Smooth muscle cell (in vitro differentiated cells): ENCODE data around the gene PYDC2. TPM values are rescaled to one million over a fixed set of nuclear protein-coding genes. Genes with fewer than 3 reads are reported as not detected.

Experiments
- DNase-seq: peaks from one replicate; lab custom pipeline; 2025; ENCODE audit not compliant: unreplicated experiment; lab: John Stamatoyannopoulos, UW
- H2AFZ ChIP-seq: fragments of 200-600 bp; sonication (generic); 2 replicates; pipeline ENCODE4 v1.6.0; 2016; ENCODE audit warnings: antibody characterized with exemption, low read depth, mild to moderate bottlenecking
- H3F3A ChIP-seq: fragments of 200-600 bp; sonication (generic); 2 replicates; pipeline ENCODE4 v1.6.0; 2017; ENCODE audit warnings: antibody characterized with exemption, low read depth
- H3K27ac ChIP-seq: fragments of 200-600 bp; sonication (generic); 2 replicates; pipeline ENCODE4 v1.5.1; 2016; ENCODE audit warnings: low read depth, mild to moderate bottlenecking
- H3K27me3 ChIP-seq: fragments of 200-600 bp; sonication (generic); 2 replicates; pipeline ENCODE4 v1.6.1; 2016; ENCODE audit warnings: low read depth, mild to moderate bottlenecking
- H3K36me3 ChIP-seq: fragments of 200-600 bp; sonication (generic); 2 replicates; pipeline ENCODE4 v1.5.1; 2016; ENCODE audit warnings: low read depth
- H3K4me1 ChIP-seq: fragments of 200-600 bp; sonication (generic); 2 replicates; pipeline ENCODE4 v1.5.1; 2016; ENCODE audit warnings: low read depth
- H3K4me2 ChIP-seq: fragments of 200-600 bp; sonication (generic); 2 replicates; pipeline ENCODE4 v1.6.0; 2016; ENCODE audit warnings: mild to moderate bottlenecking
- H3K4me3 ChIP-seq: fragments of 200-600 bp; sonication (generic); 2 replicates; pipeline ENCODE4 v1.5.1; 2016; ENCODE audit warnings: mild to moderate bottlenecking
- H3K79me2 ChIP-seq: fragments of 200-600 bp; sonication (generic); 2 replicates; pipeline ENCODE4 v1.6.0; 2016; ENCODE audit warnings: low read depth, mild to moderate bottlenecking
- H3K9ac ChIP-seq: fragments of 200-600 bp; sonication (generic); 2 replicates; pipeline ENCODE4 v1.6.0; 2016; ENCODE audit warnings: low read depth
- H3K9me3 ChIP-seq: fragments of 200-600 bp; sonication (generic); replicated peaks from 2 replicates; pipeline ENCODE4 v1.5.1; 2016; ENCODE audit warnings: low read depth
- H4K20me1 ChIP-seq: fragments of 200-600 bp; sonication (generic); 2 replicates; pipeline ENCODE4 v1.6.0; 2016; ENCODE audit warnings: low read depth
- WGBS: methylation state at CpG from one replicate; pipeline ENCODE4 v1.1.7; 2016; ENCODE audit warnings: low lambda C conversion rate; 5-methylcytosine and 5-hydroxymethylcytosine counted together
- polyA plus RNA-seq: library from polyadenylated mRNA; unstranded; fragments of >200 nt; fragmentation: Nextera tagmentation; extraction: Ambion mirVana; gene quantifications from 2 replicates; pipeline ENCODE4 v1.2.1, GENCODE V29; 2016
- total RNA-seq: library from RNA; depleted of rRNA; stranded (reverse); fragments of >200 nt; gene quantifications from 2 replicates; pipeline ENCODE4 v1.2.3, GENCODE V29; 2014
- TF ChIP-seq, protein P1 (sequence below): fragments of 200-600 bp; sonication (generic); IDR thresholded peaks from 2 replicates; pipeline ENCODE4 v1.5.1; 2017; ENCODE audit warnings: borderline replicate concordance, mild to moderate bottlenecking, antibody characterized with exemption; ENCODE audit not compliant: insufficient read depth, poor library complexity, severe bottlenecking

PYDC2 gene
- total and polyA plus RNA-seq, 2 experiments from 2014 or later, result not detected

DNA sequence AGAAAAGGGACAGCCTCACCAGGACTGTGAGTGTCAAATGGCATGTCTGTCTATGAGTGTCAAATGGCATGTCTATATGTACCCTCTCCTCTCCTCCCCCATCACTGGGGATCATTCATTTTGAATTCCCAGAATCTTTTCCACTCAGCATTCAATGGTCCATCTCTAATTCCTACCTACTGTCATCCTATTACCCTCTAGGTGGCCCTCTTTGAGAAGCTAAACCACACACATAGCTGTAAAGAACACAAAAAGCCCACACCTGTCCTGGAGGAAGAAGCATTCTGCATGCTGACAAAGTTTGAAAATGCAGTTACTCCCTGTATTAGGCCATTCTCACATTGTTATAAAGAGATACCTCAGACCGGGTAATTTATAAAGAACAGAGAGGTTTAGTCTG lies 46.2 kb upstream of the PYDC2 start:
- DNase-seq, result no peak
- H3K27ac ChIP-seq, result no peak overlapping the region
- H3K79me2 ChIP-seq, result no peaks in the 10 kb centered on the region
- no peak overlapping the region for H2AFZ ChIP-seq
- H3F3A ChIP-seq, result no peaks in the 10 kb centered on the region
- H3K27me3 ChIP-seq, result no peaks in the 10 kb centered on the region
- 94% methylated on average over 1 of the region's 1 CpG for WGBS
- peaks cover 1% of the 10 kb centered on the region for H3K9me3 ChIP-seq
- TF ChIP-seq, protein P1, sequence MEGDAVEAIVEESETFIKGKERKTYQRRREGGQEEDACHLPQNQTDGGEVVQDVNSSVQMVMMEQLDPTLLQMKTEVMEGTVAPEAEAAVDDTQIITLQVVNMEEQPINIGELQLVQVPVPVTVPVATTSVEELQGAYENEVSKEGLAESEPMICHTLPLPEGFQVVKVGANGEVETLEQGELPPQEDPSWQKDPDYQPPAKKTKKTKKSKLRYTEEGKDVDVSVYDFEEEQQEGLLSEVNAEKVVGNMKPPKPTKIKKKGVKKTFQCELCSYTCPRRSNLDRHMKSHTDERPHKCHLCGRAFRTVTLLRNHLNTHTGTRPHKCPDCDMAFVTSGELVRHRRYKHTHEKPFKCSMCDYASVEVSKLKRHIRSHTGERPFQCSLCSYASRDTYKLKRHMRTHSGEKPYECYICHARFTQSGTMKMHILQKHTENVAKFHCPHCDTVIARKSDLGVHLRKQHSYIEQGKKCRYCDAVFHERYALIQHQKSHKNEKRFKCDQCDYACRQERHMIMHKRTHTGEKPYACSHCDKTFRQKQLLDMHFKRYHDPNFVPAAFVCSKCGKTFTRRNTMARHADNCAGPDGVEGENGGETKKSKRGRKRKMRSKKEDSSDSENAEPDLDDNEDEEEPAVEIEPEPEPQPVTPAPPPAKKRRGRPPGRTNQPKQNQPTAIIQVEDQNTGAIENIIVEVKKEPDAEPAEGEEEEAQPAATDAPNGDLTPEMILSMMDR, result no peak
- H3K4me1 ChIP-seq, result peaks cover 7% of the 10 kb centered on the region
- H3K9ac ChIP-seq, result no peak overlapping the region
- no peaks in the 10 kb centered on the region for H3K36me3 ChIP-seq
- no peak overlapping the region for H3K4me3 ChIP-seq
- no peak overlapping the region for H3K4me2 ChIP-seq
- H4K20me1 ChIP-seq, result no peaks in the 10 kb centered on the region

DNA sequence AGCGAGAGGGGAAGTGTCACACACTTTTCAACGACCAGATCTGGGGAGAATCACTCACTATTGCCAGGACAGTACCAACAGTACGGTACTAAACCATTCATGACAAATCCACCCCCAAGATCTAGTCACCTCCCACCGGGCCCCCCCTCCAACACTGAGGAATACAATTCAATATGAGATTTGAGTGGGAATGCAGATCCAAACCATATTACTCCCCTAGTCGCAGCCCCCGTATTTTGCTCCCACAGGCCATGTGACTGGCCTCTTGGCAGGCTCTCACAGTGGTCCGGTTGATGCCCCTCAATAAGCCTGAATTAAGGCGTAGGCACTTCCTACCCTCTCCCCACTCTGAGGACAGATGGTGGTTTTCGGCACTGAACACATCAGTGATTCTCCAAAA lies 45.4 kb upstream of the PYDC2 start:
- TF ChIP-seq, protein P1, result no peak
- peaks cover 7% of the 10 kb centered on the region for H3K4me1 ChIP-seq
- WGBS, result 90% methylated on average over 9 of the region's 9 CpGs
- no peaks in the 10 kb centered on the region for H3K9me3 ChIP-seq
- no peak overlapping the region for H3K4me2 ChIP-seq
- H3K36me3 ChIP-seq, result no peaks in the 10 kb centered on the region
- no peak overlapping the region for H3K4me3 ChIP-seq
- H4K20me1 ChIP-seq, result no peaks in the 10 kb centered on the region
- no peaks in the 10 kb centered on the region for H3K27me3 ChIP-seq
- H2AFZ ChIP-seq, result no peak overlapping the region
- H3K27ac ChIP-seq, result no peak overlapping the region
- H3K79me2 ChIP-seq, result no peaks in the 10 kb centered on the region
- H3F3A ChIP-seq, result no peaks in the 10 kb centered on the region
- no peak for DNase-seq
- no peak overlapping the region for H3K9ac ChIP-seq

DNA sequence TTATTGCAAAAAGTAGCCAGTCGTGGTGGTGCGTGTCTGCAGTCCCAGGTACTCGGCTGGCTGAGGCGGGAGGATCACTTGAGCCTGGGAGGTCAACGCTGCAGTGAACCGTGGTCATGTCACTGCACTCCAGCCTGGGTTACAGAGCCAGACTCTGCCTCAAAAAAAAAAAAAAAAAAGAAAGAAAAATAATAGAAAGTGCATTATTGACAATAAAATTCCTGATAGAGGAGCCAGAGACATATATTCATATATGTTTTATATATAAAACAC lies 43.6 kb upstream of the PYDC2 start:
- 76% methylated on average over 6 of the region's 6 CpGs for WGBS

DNA sequence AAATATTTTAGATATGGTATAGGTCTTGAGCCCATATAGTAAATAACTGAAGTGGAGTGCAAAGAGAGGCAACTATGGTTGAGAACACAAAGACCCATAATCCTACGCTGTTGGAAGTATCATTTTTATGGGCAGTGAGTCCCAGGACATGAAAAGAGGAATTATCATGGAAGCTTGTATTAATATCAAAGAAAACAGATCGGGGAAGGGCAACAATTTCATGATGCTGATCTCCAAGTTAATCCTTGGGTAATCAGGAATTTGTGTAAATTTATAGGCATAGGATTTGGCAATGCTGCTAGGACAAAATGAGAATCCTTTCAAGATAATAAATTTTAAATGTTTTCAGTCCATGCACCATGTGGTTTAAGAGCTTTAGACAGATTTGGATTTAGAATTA lies 40.2 kb upstream of the PYDC2 start:
- no peaks in the 10 kb centered on the region for H3K9me3 ChIP-seq
- no peaks in the 10 kb centered on the region for H3K79me2 ChIP-seq
- DNase-seq, result no peak
- H3F3A ChIP-seq, result no peaks in the 10 kb centered on the region
- H3K27me3 ChIP-seq, result no peaks in the 10 kb centered on the region
- H2AFZ ChIP-seq, result no peak overlapping the region
- H3K4me1 ChIP-seq, result no peaks in the 10 kb centered on the region
- H3K36me3 ChIP-seq, result no peaks in the 10 kb centered on the region
- no peak overlapping the region for H3K9ac ChIP-seq
- 43% methylated on average over 2 of the region's 2 CpGs for WGBS
- H3K4me3 ChIP-seq, result no peak overlapping the region
- no peaks in the 10 kb centered on the region for H4K20me1 ChIP-seq
- no peak overlapping the region for H3K4me2 ChIP-seq
- H3K27ac ChIP-seq, result no peak overlapping the region
- TF ChIP-seq, protein P1, result no peak

More for the DNA sequence above, 43.6 kb upstream of the PYDC2 start:
- TF ChIP-seq, protein P1, result no peak
- Histone ChIP-seq H3K9me3 (no peaks in the 10 kb centered on the region), H4K20me1 (no peaks in the 10 kb centered on the region), H3F3A (no peaks in the 10 kb centered on the region), H3K4me1 (peaks cover 7% of the 10 kb centered on the region), H2AFZ (no peak overlapping the region), H3K27me3 (no peaks in the 10 kb centered on the region), H3K4me3 (no peak overlapping the region), H3K9ac (no peak overlapping the region), H3K79me2 (no peaks in the 10 kb centered on the region), H3K4me2 (no peak overlapping the region), H3K27ac (no peak overlapping the region), H3K36me3 (no peaks in the 10 kb centered on the region)
- no peak for DNase-seq
